Ishikawa (cell line): Measurements from ENCODE around the gene ZNF594.

Experiments
- CEBPB ChIP-seq: IDR thresholded peaks from 2 replicates; pipeline ENCODE4 v1.6.1; 2012
- RAD21 ChIP-seq: IDR thresholded peaks from 2 replicates; pipeline ENCODE4 v1.6.1; 2012; ENCODE audit warnings: low read depth
- REST ChIP-seq: IDR thresholded peaks from 2 replicates; pipeline ENCODE4 v1.6.1; 2012; ENCODE audit warnings: low read depth, mild to moderate bottlenecking
- TAF1 ChIP-seq: IDR thresholded peaks from 2 replicates; pipeline ENCODE4 v1.6.1; 2012; ENCODE audit warnings: low read depth, mild to moderate bottlenecking
- USF1 ChIP-seq: IDR thresholded peaks from 2 replicates; pipeline ENCODE4 v1.6.1; 2012
- YY1 ChIP-seq: IDR thresholded peaks from 2 replicates; pipeline ENCODE4 v1.6.1; 2012; ENCODE audit warnings: low read depth

GRCh38 chr17:5184288-5184687, 7.4 kb downstream of the ZNF594 start:
- TF ChIP-seq YY1 (no peak), RAD21 (no peak), USF1 (no peak), REST (no peak), CEBPB (no peak), TAF1 (no peak)
